Osteocyte (in vitro differentiated cells): Measurements from ENCODE around the gene ZMYND15. TPM values are rescaled to one million over a fixed set of nuclear protein-coding genes. Genes with fewer than 3 reads are reported as not detected.
"Not testable (repeated sequence)": the region's sequence is repeated elsewhere in the genome, so short reads cannot be mapped to it uniquely, and the experiment has no call there.

Source experiments
- DNase-seq: peaks from one replicate; pipeline ENCODE4 v3.0.0; 2021; ENCODE audit warnings: mixed read lengths; ENCODE audit not compliant: unreplicated experiment; ENCODE audit errors: extremely low spot score
- H3K27ac Mint-ChIP-seq: one replicate; pipeline ENCODE4 v1.8.0; 2021; ENCODE audit warnings: mild to moderate bottlenecking, mixed read lengths; ENCODE audit not compliant: unreplicated experiment
- H3K27me3 Mint-ChIP-seq: one replicate; pipeline ENCODE4 v1.8.0; 2021; ENCODE audit warnings: mixed read lengths; ENCODE audit not compliant: unreplicated experiment
- H3K36me3 Mint-ChIP-seq: one replicate; pipeline ENCODE4 v1.8.0; 2021; ENCODE audit warnings: mixed read lengths; ENCODE audit not compliant: unreplicated experiment
- H3K4me1 Mint-ChIP-seq: one replicate; pipeline ENCODE4 v1.8.0; 2021; ENCODE audit warnings: mixed read lengths; ENCODE audit not compliant: unreplicated experiment
- H3K4me3 Mint-ChIP-seq: one replicate; pipeline ENCODE4 v1.8.0; 2021; ENCODE audit warnings: mild to moderate bottlenecking, moderate library complexity, mixed read lengths; ENCODE audit not compliant: unreplicated experiment
- H3K9me3 Mint-ChIP-seq: one replicate; pipeline ENCODE4 v1.8.0; 2021; ENCODE audit warnings: mixed read lengths; ENCODE audit not compliant: unreplicated experiment
- CTCF ChIP-seq: fragments of 200-600 bp; sonication (generic); IDR thresholded peaks from 2 replicates; pipeline ENCODE4 v1.5.0; 2021; ENCODE audit warnings: antibody characterized with exemption, mild to moderate bottlenecking, moderate library complexity
- long read RNA-seq: library from polyadenylated mRNA; unstranded; transcript quantifications from one replicate; pipeline ENCODE4 v2.0.0, GENCODE V29; 2021
- total RNA-seq: library from RNA; stranded (reverse); gene quantifications from 2 replicates; pipeline ENCODE4 v1.2.1, GENCODE V29; 2021

Gene ZMYND15
- 0.55 and 0.99 TPM in 2 replicates for total RNA-seq
- long read RNA-seq, result 0 reads

- Mint-ChIP-seq H3K36me3 (peaks cover 1% of the 10 kb centered on the region), H3K4me1 (peaks cover 15% of the 10 kb centered on the region), H3K4me3 (peak within 1 kb of the TSS; percentile 75), H3K27me3 (peaks cover 16% of the 10 kb centered on the region), H3K27ac (peak within 1 kb of the TSS; percentile 19), H3K9me3 (no peaks in the 10 kb centered on the region)
- TF ChIP-seq CTCF, result no peak
- peak; percentile 87 for DNase-seq
These were observed at the start of gene ZMYND15, which contains the start of gene CXCL16 for GRCh38 chr17:4739122-4740024. Gene ZMYND15, plus strand, starts transcription at chr17:4739833. Its CDS starts 716 bp downstream, at chr17:4740549. Gene CXCL16, minus strand, starts transcription at chr17:4739928. Its CDS starts 589 bp downstream, at chr17:4739339.

GRCh38 chr17:4689872-4690271, 49.8 kb upstream of the ZMYND15 start:
- not testable (repeated sequence) for H3K27ac Mint-ChIP-seq, H3K4me1 Mint-ChIP-seq, DNase-seq, H3K27me3 Mint-ChIP-seq, H3K4me3 Mint-ChIP-seq, H3K9me3 Mint-ChIP-seq
- H3K36me3 Mint-ChIP-seq, result peaks cover 38% of the 10 kb centered on the region

GRCh38 chr17:4690745-4691144, 48.9 kb upstream of the ZMYND15 start:
- DNase-seq, result no peak
- H3K4me3 Mint-ChIP-seq, result no peak overlapping the region
- H3K36me3 Mint-ChIP-seq, result peaks cover 32% of the 10 kb centered on the region
- no peaks in the 10 kb centered on the region for H3K27me3 Mint-ChIP-seq
- no peak for TF ChIP-seq CTCF
- no peaks in the 10 kb centered on the region for H3K9me3 Mint-ChIP-seq
- no peak overlapping the region for H3K27ac Mint-ChIP-seq
- no peaks in the 10 kb centered on the region for H3K4me1 Mint-ChIP-seq

GRCh38 chr17:4691686-4692085, 47.9 kb upstream of the ZMYND15 start:
- Mint-ChIP-seq H3K27ac (no peak overlapping the region), H3K9me3 (no peaks in the 10 kb centered on the region), H3K4me1 (no peaks in the 10 kb centered on the region), H3K27me3 (no peaks in the 10 kb centered on the region), H3K4me3 (no peak overlapping the region), H3K36me3 (peaks cover 33% of the 10 kb centered on the region)
- DNase-seq, result no peak
- TF ChIP-seq CTCF, result no peak

- DNase-seq, result no peak
- H3K4me3 Mint-ChIP-seq, result no peak overlapping the region
- no peak overlapping the region for H3K27ac Mint-ChIP-seq
- no peaks in the 10 kb centered on the region for H3K9me3 Mint-ChIP-seq
- no peak for TF ChIP-seq CTCF
- H3K27me3 Mint-ChIP-seq, result no peaks in the 10 kb centered on the region
- no peaks in the 10 kb centered on the region for H3K4me1 Mint-ChIP-seq
- H3K36me3 Mint-ChIP-seq, result peaks cover 31% of the 10 kb centered on the region
These were observed 46.2 kb upstream of the ZMYND15 start for GRCh38 chr17:4693416-4693815.
